ENCODE data around the gene AMY1C. TPM values are rescaled to one million over a fixed set of nuclear protein-coding genes. Genes with fewer than 3 reads are reported as not detected.

AMY1C gene
- total RNA-seq, 1 experiment from 2014 or later, result not detected

DNA sequence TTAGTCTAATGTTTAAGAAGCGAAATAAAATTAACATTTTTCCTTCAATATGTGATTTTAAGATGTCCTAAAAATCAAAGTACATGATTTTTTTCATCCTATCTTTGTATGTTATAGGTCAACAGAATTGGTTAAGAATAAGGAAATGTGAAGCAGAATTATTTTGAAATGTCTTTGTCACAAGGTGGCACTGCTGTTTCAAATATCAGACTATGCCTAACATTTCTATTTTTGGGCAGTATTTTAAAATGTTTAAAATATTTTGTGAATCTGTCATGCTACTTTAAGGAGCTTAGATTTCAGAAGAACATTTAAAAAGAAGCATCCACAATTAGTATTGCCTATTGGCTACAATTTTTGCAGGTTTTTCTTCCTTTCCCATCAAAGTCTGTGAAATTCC is 38.7 kb downstream of the AMY1C start:
- Histone ChIP-seq H3K9me3 (replicated peaks) (no peaks in the 10 kb centered on the region), H3K4me3 (no peak overlapping the region), H3K4me1 (replicated peaks) (no peaks in the 10 kb centered on the region), H3K36me3 (no peaks in the 10 kb centered on the region), H3K27me3 (replicated peaks) (no peaks in the 10 kb centered on the region; the same call in 1 of the 2 replicates), H3K27ac (no peak overlapping the region)
- no peak for DNase-seq (ENCODE audit: low read depth in 1 of 2, low spot score in 2 of 2)

DNA sequence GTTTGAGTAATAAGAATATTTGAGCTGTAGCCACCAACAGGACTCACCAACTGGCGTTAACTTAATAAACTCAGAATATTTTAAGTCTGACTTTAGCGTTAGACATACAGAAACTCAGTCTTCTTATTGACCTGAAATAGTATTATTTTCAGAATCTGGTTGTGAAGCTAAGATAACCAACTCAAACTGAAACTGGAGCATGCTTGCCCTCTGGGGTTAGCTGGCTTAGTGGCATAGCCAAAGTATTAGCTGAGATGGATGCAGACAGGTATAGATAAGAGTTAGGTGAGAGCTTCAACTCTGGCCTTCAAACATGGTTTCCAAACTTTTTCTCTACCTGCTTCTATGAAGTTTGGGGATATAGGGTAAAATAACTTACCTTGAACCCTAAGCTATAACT is 40.5 kb downstream of the AMY1C start:
- H3K9me3 ChIP-seq (replicated peaks), result no peaks in the 10 kb centered on the region
- no peak overlapping the region for H3K27ac ChIP-seq
- no peaks in the 10 kb centered on the region for H3K4me1 ChIP-seq (replicated peaks)
- H3K36me3 ChIP-seq, result no peaks in the 10 kb centered on the region
- H3K27me3 ChIP-seq (replicated peaks), result no peaks in the 10 kb centered on the region; the same call in 1 of the 2 replicates
- no peak overlapping the region for H3K4me3 ChIP-seq
- no peak for DNase-seq (ENCODE audit: low read depth in 1 of 2, low spot score in 2 of 2)

Other genes with a start within 250 kb of the AMY1C start
- gene RNPC3, start 224.2 kb upstream of the AMY1C start, total RNA-seq (2014; rRNA removed; shearing (Covaris generic)), result 3.5 and 5.1 TPM in 2 replicates
- gene AMY2B, start 178.3 kb upstream of the AMY1C start, total RNA-seq (2014; rRNA removed; shearing (Covaris generic)), result 0.42 TPM in 1 of 2 replicates, not detected in the other
- not detected in 2 replicates for gene AMY2A, start 132.5 kb upstream of the AMY1C start, total RNA-seq (2014; rRNA removed; shearing (Covaris generic))
- gene AMY1A, start 94.1 kb upstream of the AMY1C start, total RNA-seq (2014; rRNA removed; shearing (Covaris generic)), result not detected in 2 replicates
- gene AMY1B, start 53.7 kb upstream of the AMY1C start, total RNA-seq (2014; rRNA removed; shearing (Covaris generic)), result not detected in 2 replicates

Data from SJSA1 (cell line).